Gastrocnemius medialis (tissue), 4 donors: ENCODE data around the gene EGFL7. TPM values are rescaled to one million over a fixed set of nuclear protein-coding genes. Genes with fewer than 3 reads are reported as not detected.
A peak's percentile ranks its signal among the peaks of the same experiment; 100 is the strongest.

Experiments used
- ATAC-seq, 2 donors: fragments of 150-250 bp; one replicate each; pipeline ENCODE4 v1.9.1; 2016
- DNase-seq, 2 donors: peaks; one replicate each; pipeline ENCODE4 v3.0.0-alpha.2; 2019
- H3K27ac ChIP-seq, 4 donors: fragments of 200-600 bp; sonication (generic); 1 replicate in 1 of 4; 2 replicates in 3 of 4; pipeline ENCODE4 v1.5.1; 2016 to 2018; ENCODE audit warnings: mild to moderate bottlenecking in 2 of 4, moderate library complexity in 1 of 4
- H3K27me3 ChIP-seq, 3 donors: fragments of 200-600 bp; sonication (generic) in 2 of 3; 1 replicate in 1 of 3; 2 replicates in 2 of 3; pipeline versions ENCODE4 v1.5.1 to v1.6.0; 2016 to 2019; ENCODE audit warnings: mild to moderate bottlenecking in 1 of 3, moderate library complexity in 1 of 3
- H3K36me3 ChIP-seq, 2 donors: fragments of 200-600 bp; sonication (generic) in 1 of 2; one replicate each; pipeline ENCODE4 v1.5.1; 2017 to 2018
- H3K4me1 ChIP-seq, 2 donors: fragments of 200-600 bp; sonication (generic) in 1 of 2; one replicate each; pipeline ENCODE4 v1.5.1; 2016 to 2017; ENCODE audit warnings: mild to moderate bottlenecking in 2 of 2
- H3K4me3 ChIP-seq, 4 donors: fragments of 200-600 bp; sonication (generic) in 3 of 4; 1 replicate in 1 of 4; 2 replicates in 3 of 4; pipeline ENCODE4 v1.5.1; 2016 to 2019; ENCODE audit warnings: mild to moderate bottlenecking in 2 of 4
- H3K9me3 ChIP-seq, 3 donors: fragments of 200-600 bp; sonication (generic) in 2 of 3; 1 replicate in 1 of 3; 2 replicates in 2 of 3; pipeline ENCODE4 v1.5.1; 2016 to 2019
- CTCF ChIP-seq, 5 experiments: fragments of 450-650 bp in 3 of 5; fragments of 200-600 bp in 2 of 5; sonication (generic) in 2 of 5; IDR thresholded peaks in 4 of 5; conservative IDR thresholded peaks in 1 of 5; 1 replicate in 4 of 5; 2 replicates in 1 of 5; pipeline ENCODE4 v1.5.1; 2016 to 2019; ENCODE audit warnings: antibody characterized with exemption in 5 of 5, mild to moderate bottlenecking in 3 of 5, moderate library complexity in 3 of 5
- POLR2A ChIP-seq, 2 donors: fragments of 450-650 bp; IDR thresholded peaks; one replicate each; pipeline ENCODE4 v1.6.1; 2017; ENCODE audit warnings: antibody characterized with exemption in 2 of 2, mild to moderate bottlenecking in 2 of 2, moderate library complexity in 2 of 2
- in situ Hi-C, 4 donors: fragments of 200-750 bp; cut with MboI; loops; one replicate each; pipeline versions ENCODE4 v1.15.0 to v1.8.0; 2017; ENCODE audit warnings: low sequenced_read_pairs in 4 of 4
- intact Hi-C: fragments of 100-400 bp; cut with DNase I; formaldehyde crosslinking; loops from one replicate; pipeline ENCODE4 v1.15.1; 2023; ENCODE audit warnings: low total_unique reads
- total RNA-seq, 4 donors: library from RNA; depleted of rRNA; stranded (reverse); fragments of >200 nt; gene quantifications; one replicate each; pipeline versions ENCODE4 v1.1.0 to v1.2.3, GENCODE V29; 2016

The EGFL7 gene
- total RNA-seq, 4 donors from 2014 or later, result 37.4 to 74.7 (median 49.0) TPM

DNA sequence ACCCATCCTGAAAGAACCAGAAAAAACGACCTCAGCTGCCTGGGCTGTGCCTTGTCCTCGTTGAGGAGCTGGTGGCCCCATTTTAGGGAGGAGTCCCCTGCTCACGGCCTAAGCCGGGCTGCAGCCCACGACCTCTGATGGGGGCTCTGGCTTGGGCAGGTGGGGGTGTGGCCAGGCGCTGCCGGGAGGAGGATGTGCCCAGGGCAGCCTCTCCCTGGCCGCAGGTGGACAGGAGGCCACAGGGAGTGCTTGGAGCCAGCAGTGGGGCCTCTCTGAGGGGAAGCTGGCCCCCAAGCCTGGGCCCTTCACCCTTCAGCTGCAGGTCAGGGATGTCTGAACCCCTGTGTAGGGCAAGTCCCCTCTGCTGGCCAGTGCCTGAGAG is 52.2 kb downstream of the EGFL7 start:
- H3K9me3 ChIP-seq, result no peaks in the 10 kb centered on the region
- H3K4me3 ChIP-seq, result no peak overlapping the region
- intact Hi-C loops (no loop called here), in situ Hi-C loops (no loop called here)
- peak in 1 of 2 donors; percentile 11 for ATAC-seq
- peak overlapping the region; percentile 33 to 81 (median 66) for H3K27ac ChIP-seq
- TF ChIP-seq POLR2A (IDR thresholded peaks at IDR 0.05) (no peak), CTCF (IDR thresholded peaks at IDR 0.05 in 4 of 5, conservative IDR thresholded peaks at IDR 0.05 in 1 of 5) (no peak)
- H3K4me1 ChIP-seq, result peaks cover 0 to 10% of the 10 kb centered on the region in 2 donors
- DNase-seq, result no peak
- no peaks in the 10 kb centered on the region for H3K36me3 ChIP-seq
- peaks cover 24 to 38% (median 36%) of the 10 kb centered on the region in 3 donors for H3K27me3 ChIP-seq

- intact Hi-C loops (no loop called here), in situ Hi-C loops (no loop called here)
- peaks cover 0 to 11% of the 10 kb centered on the region in 2 donors for H3K36me3 ChIP-seq
- no peak for TF ChIP-seq CTCF (IDR thresholded peaks at IDR 0.05 in 4 of 5, conservative IDR thresholded peaks at IDR 0.05 in 1 of 5)
- H3K4me3 ChIP-seq, result no peak overlapping the region
- H3K9me3 ChIP-seq, result no peaks in the 10 kb centered on the region
- peaks cover 18 to 30% (median 27%) of the 10 kb centered on the region in 3 donors for H3K27me3 ChIP-seq
- ATAC-seq (no peak), DNase-seq (no peak)
- H3K4me1 ChIP-seq, result peaks cover 0 to 13% of the 10 kb centered on the region in 2 donors
- H3K27ac ChIP-seq, result no peak overlapping the region
These were observed 54.7 kb downstream of the EGFL7 start for GRCh38 chr9:136717399-136717798.

DNA sequence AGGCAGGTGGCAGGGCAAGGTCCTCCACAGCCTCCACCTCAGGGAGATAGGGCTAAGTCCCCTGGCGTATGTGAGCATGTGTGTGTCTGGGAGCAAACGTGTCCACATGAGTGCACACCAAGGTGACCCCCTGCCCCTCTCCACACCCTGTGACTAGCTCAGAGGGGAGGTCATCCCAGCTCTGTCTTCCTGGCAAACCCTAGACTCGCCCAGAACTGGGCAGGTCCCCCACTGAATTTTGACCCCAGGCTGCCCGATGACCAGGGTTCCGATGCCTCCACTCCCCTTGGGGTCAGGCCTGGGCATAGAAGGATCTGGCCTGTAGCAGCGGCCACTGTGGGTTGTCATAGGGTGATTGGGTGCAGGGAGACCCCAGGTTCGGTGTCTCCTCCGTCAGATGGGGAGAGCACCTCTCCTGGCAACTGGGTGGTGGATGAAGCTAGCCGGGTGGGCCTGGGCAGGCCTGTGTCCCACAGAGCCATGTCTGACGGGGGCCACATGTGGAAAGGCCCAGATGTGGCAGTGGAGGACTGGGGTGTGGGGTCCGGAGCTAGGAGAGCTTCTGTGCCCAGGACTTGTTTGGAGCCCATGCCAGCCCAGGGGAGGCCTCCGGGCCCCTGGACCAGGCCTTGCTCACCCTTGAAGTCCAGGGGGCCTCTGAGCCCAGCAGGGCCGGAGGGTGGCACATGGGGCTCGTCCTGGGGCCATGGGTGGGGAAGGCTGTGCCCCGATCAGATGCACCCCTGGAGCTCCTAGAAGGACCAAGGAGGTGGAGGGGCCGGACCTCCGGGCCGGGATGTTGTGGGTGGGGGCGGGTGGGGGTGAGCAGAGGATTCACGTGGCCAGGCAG is 55.9 kb downstream of the EGFL7 start:
- peaks cover 0 to 8% of the 10 kb centered on the region in 2 donors for H3K4me1 ChIP-seq
- peaks cover 11 to 20% (median 17%) of the 10 kb centered on the region in 3 donors for H3K27me3 ChIP-seq
- no peaks in the 10 kb centered on the region for H3K9me3 ChIP-seq
- peak overlapping the region in 2 of 4 donors; percentile 27 to 51 for H3K27ac ChIP-seq
- in situ Hi-C loops, result no loop called here
- no peak for TF ChIP-seq POLR2A (IDR thresholded peaks at IDR 0.05)
- TF ChIP-seq CTCF (IDR thresholded peaks at IDR 0.05 in 4 of 5, conservative IDR thresholded peaks at IDR 0.05 in 1 of 5), result no peak
- intact Hi-C loops, result no loop called here
- no peak overlapping the region for H3K4me3 ChIP-seq
- peaks cover 0 to 23% of the 10 kb centered on the region in 2 donors for H3K36me3 ChIP-seq
- ATAC-seq (no peak), DNase-seq (no peak)

- Histone ChIP-seq H3K36me3 (peaks cover 0 to 30% of the 10 kb centered on the region in 2 donors), H3K27ac (peak overlapping the region in 1 of 4 donors; percentile 51), H3K4me1 (peaks cover 0 to 8% of the 10 kb centered on the region in 2 donors), H3K9me3 (no peaks in the 10 kb centered on the region), H3K27me3 (peaks cover 7 to 12% (median 9%) of the 10 kb centered on the region in 3 donors), H3K4me3 (no peak overlapping the region)
- DNase-seq (no peak), ATAC-seq (no peak)
- no peak for TF ChIP-seq POLR2A (IDR thresholded peaks at IDR 0.05)
- no peak for TF ChIP-seq CTCF (IDR thresholded peaks at IDR 0.05 in 4 of 5, conservative IDR thresholded peaks at IDR 0.05 in 1 of 5)
- in situ Hi-C loops (no loop called here), intact Hi-C loops (no loop called here)
These were observed 56.6 kb downstream of the EGFL7 start for GRCh38 chr9:136719195-136719880.
